ENCODE data around the gene CLCA2.

CLCA2 gene

DNA sequence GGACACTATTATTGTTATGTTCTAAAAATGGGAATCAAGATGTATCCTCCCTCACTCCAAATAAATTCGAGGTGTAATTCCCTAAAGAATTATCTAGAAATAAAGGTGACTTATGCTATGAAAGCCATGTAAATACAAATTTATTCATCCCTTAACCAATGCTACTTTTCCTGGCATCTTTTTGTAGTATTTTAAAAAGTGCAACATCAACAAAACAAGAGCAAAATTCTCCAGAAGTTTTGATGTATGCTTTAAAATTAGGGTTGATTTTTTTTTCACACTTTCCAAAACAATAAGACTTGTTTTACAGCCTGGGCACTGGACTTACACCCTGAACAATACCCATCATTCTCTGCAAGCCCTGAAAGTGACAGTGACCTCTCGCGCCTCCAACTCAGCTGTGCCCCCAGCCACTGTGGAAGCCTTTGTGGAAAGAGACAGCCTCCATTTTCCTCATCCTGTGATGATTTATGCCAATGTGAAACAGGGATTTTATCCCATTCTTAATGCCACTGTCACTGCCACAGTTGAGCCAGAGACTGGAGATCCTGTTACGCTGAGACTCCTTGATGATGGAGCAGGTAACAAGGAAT lies 23.3 kb downstream of the CLCA2 start:
- TF ChIP-seq SPI1 (IDR thresholded peaks at IDR 0.05; ENCODE audit: borderline replicate concordance, low read depth) (no peak), CTCF (IDR thresholded peaks at IDR 0.05; ENCODE audit: insufficient read depth, low read length) (no peak), GABPA (IDR thresholded peaks at IDR 0.05; ENCODE audit: low read depth) (no peak), REST (IDR thresholded peaks at IDR 0.05; ENCODE audit: insufficient replicate concordance, low read depth) (no peak), POLR2AphosphoS5 (IDR thresholded peaks at IDR 0.05; ENCODE audit: low read depth) (no peak)
- no peak overlapping the region for H3K4me3 ChIP-seq (replicated peaks; ENCODE audit: insufficient read depth, low read length)
- no peak for DNase-seq (ENCODE audit: low read depth in 1 of 2, low spot score in 1 of 2)
- no peaks in the 10 kb centered on the region for H3K27me3 ChIP-seq (ENCODE audit: insufficient read depth, poor library complexity, severe bottlenecking)
- H3K27ac ChIP-seq (replicated peaks), result no peak overlapping the region

DNA sequence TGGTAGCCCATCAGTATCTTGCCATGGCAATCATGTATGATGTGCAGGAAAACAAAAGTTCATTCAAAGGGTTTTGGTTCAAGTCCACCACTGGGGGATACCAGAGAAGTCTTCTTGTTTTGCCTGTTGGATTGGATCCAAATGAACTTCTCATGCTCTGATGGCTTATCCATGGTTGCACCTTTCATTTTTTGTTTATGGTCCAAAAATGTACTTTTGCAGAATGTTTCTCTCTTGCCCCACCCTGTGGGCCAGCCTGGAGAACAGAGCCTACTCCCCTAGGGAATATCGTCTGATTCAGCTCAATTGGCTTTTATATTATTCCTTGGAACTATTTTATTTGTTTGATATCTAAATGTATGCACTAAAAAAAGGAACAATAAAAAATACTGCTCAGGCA lies 24.7 kb downstream of the CLCA2 start:
- Histone ChIP-seq H3K27me3 (ENCODE audit: insufficient read depth, poor library complexity, severe bottlenecking) (no peaks in the 10 kb centered on the region), H3K27ac (replicated peaks) (no peak overlapping the region), H3K4me3 (replicated peaks; ENCODE audit: insufficient read depth, low read length) (no peak overlapping the region)
- TF ChIP-seq GABPA (IDR thresholded peaks at IDR 0.05; ENCODE audit: low read depth), result no peak
- no peak for TF ChIP-seq REST (IDR thresholded peaks at IDR 0.05; ENCODE audit: insufficient replicate concordance, low read depth)
- no peak for TF ChIP-seq POLR2AphosphoS5 (IDR thresholded peaks at IDR 0.05; ENCODE audit: low read depth)
- no peak for TF ChIP-seq CTCF (IDR thresholded peaks at IDR 0.05; ENCODE audit: insufficient read depth, low read length)
- TF ChIP-seq SPI1 (IDR thresholded peaks at IDR 0.05; ENCODE audit: borderline replicate concordance, low read depth), result no peak
- no peak for DNase-seq (ENCODE audit: low read depth in 1 of 2, low spot score in 1 of 2)

GRCh38 chr1:86449103-86449502 lies 25.1 kb downstream of the CLCA2 start:
- TF ChIP-seq SPI1 (IDR thresholded peaks at IDR 0.05; ENCODE audit: borderline replicate concordance, low read depth) (no peak), CTCF (IDR thresholded peaks at IDR 0.05; ENCODE audit: insufficient read depth, low read length) (no peak), REST (IDR thresholded peaks at IDR 0.05; ENCODE audit: insufficient replicate concordance, low read depth) (no peak), GABPA (IDR thresholded peaks at IDR 0.05; ENCODE audit: low read depth) (no peak), POLR2AphosphoS5 (IDR thresholded peaks at IDR 0.05; ENCODE audit: low read depth) (no peak)
- no peak for DNase-seq (ENCODE audit: low read depth in 1 of 2, low spot score in 1 of 2)
- no peaks in the 10 kb centered on the region for H3K27me3 ChIP-seq (ENCODE audit: insufficient read depth, poor library complexity, severe bottlenecking)
- H3K27ac ChIP-seq (replicated peaks), result no peak overlapping the region
- no peak overlapping the region for H3K4me3 ChIP-seq (replicated peaks; ENCODE audit: insufficient read depth, low read length)

Data from HL-60 (cell line).